GM12878 (cell line): ENCODE measurements around the gene PRM1. TPM values are rescaled to one million over a fixed set of nuclear protein-coding genes. Genes with fewer than 3 reads are reported as not detected.

ENCODE experiments used
- ATAC-seq: fragments of 200-7000 bp; cut with Tn5 transposase; 3 replicates; pipeline ENCODE4 v1.9.1; 2020; ENCODE audit warnings: mild to moderate bottlenecking, moderate library complexity
- BruUV-seq: library from RNA; stranded (reverse); fragments of 400-500 nt; replicated peaks from 2 replicates; lab custom pipeline; 2021; lab: Mats Ljungman, UMichigan
- CTCF ChIA-PET: fragments of 300-600 bp; sonication (Branson Sonifier 250); formaldehyde crosslinking; extraction: SDS; loops from one replicate; lab custom pipeline; 2021; ENCODE audit warnings: inconsistent platforms; lab: Yijun Ruan, JAX
- POLR2A ChIA-PET: fragments of 350-600 bp; formaldehyde crosslinking; extraction: SDS; loops from one replicate; lab custom pipeline; 2021; ENCODE audit warnings: inconsistent platforms; lab: Charles Lee
- RAD21 ChIA-PET: fragments of 300-600 bp; sonication (Branson Sonifier 250); formaldehyde crosslinking; loops from one replicate; lab custom pipeline; 2023; ENCODE audit warnings: antibody characterized with exemption; ENCODE audit not compliant: unreplicated experiment; lab: Charles Lee
- SMC1A ChIA-PET: fragments of 300-600 bp; sonication (Branson Sonifier 250); formaldehyde crosslinking; loops from one replicate; lab custom pipeline; 2023; ENCODE audit not compliant: unreplicated experiment, uncharacterized antibody; lab: Charles Lee
- DNase-seq: peaks from one replicate; pipeline ENCODE4 v3.0.0-alpha.2; 2011; ENCODE audit warnings: low read depth, low spot score
- FAIRE-seq: peaks from 3 replicates; lab custom pipeline; 2011; peaks lifted over from hg19 to GRCh38; lab: Jason Lieb, UNC
- H2AFZ ChIP-seq: 2 replicates; pipeline ENCODE4 v1.6.0; 2011; ENCODE audit warnings: low read depth, low read length, control low read depth; ENCODE audit not compliant: control insufficient read depth
- H3K27ac ChIP-seq: 2 replicates; pipeline ENCODE4 v1.5.1; 2011; ENCODE audit warnings: control low read depth; ENCODE audit not compliant: control insufficient read depth, insufficient read depth
- H3K27me3 ChIP-seq, 2 experiments: replicated peaks in 1 of 2; 2 replicates each; pipeline versions ENCODE4 v1.6.0 to v1.6.1; 2011; ENCODE audit warnings: low read length in 1 of 2; ENCODE audit not compliant: control insufficient read depth in 2 of 2, insufficient read depth in 2 of 2
- H3K36me3 ChIP-seq, 2 experiments: 2 replicates each; pipeline ENCODE4 v1.5.1; 2011; ENCODE audit warnings: low read length in 1 of 2; ENCODE audit not compliant: control insufficient read depth in 2 of 2, insufficient read depth in 2 of 2
- H3K4me1 ChIP-seq: 2 replicates; pipeline ENCODE4 v1.6.1; 2011; ENCODE audit warnings: mild to moderate bottlenecking, low read length, moderate library complexity, mixed read lengths; ENCODE audit not compliant: control insufficient read depth, insufficient read depth
- H3K4me2 ChIP-seq: 2 replicates; pipeline ENCODE4 v1.6.0; 2011; ENCODE audit warnings: control low read depth; ENCODE audit not compliant: control insufficient read depth, insufficient read depth
- H3K4me3 ChIP-seq: fragments of 200-600 bp; sonication (generic); 2 replicates; pipeline ENCODE4 v1.5.1; 2016
- H3K79me2 ChIP-seq: 2 replicates; pipeline ENCODE4 v1.6.0; 2011; ENCODE audit warnings: low read length; ENCODE audit not compliant: control insufficient read depth, insufficient read depth
- H3K9ac ChIP-seq: 2 replicates; pipeline ENCODE4 v1.8.0; 2011; ENCODE audit warnings: low read length, control low read depth, mixed read lengths; ENCODE audit not compliant: control insufficient read depth, insufficient read depth
- H3K9me3 ChIP-seq: replicated peaks from 3 replicates; pipeline ENCODE4 v1.5.1; 2011; ENCODE audit warnings: mild to moderate bottlenecking, low read length; ENCODE audit not compliant: control insufficient read depth, insufficient read depth
- H4K20me1 ChIP-seq: 2 replicates; pipeline ENCODE4 v1.6.0; 2011; ENCODE audit not compliant: control insufficient read depth, insufficient read depth
- BACH1 ChIP-seq: fragments of 450-650 bp; IDR thresholded peaks from 2 replicates; pipeline ENCODE4 v1.6.1; 2017; ENCODE audit warnings: mild to moderate bottlenecking, borderline replicate concordance
- CBFB ChIP-seq: IDR thresholded peaks from 2 replicates; pipeline ENCODE4 v1.6.1; 2016; ENCODE audit warnings: antibody characterized with exemption, low read depth
- CBX3 ChIP-seq: fragments of 200-600 bp; sonication (generic); IDR thresholded peaks from 2 replicates; pipeline ENCODE4 v1.6.1; 2016; ENCODE audit warnings: low read depth, borderline replicate concordance
- E4F1 ChIP-seq: fragments of 450-650 bp; IDR thresholded peaks from 2 replicates; pipeline ENCODE4 v1.6.1; 2018; ENCODE audit warnings: borderline replicate concordance, mild to moderate bottlenecking; ENCODE audit not compliant: partially characterized antibody
- GATAD2B ChIP-seq: fragments of 450-650 bp; conservative IDR thresholded peaks from 2 replicates; pipeline ENCODE4 v1.6.1; 2017; ENCODE audit warnings: low read depth, mild to moderate bottlenecking, moderate library complexity
- HCFC1 ChIP-seq: fragments of 150-350 bp; IDR thresholded peaks from 2 replicates; pipeline ENCODE4 v1.6.1; 2014; ENCODE audit warnings: low read length
- NFYB ChIP-seq: IDR thresholded peaks from 2 replicates; pipeline ENCODE4 v1.6.1; 2011; ENCODE audit warnings: low read depth, mild to moderate bottlenecking, low read length, improper control_type of control experiment, moderate library complexity; ENCODE audit not compliant: insufficient read depth
- PML ChIP-seq: IDR thresholded peaks from 2 replicates; pipeline ENCODE4 v1.6.1; 2012; ENCODE audit warnings: low read length, inconsistent platforms
- RBBP5 ChIP-seq: fragments of 200-600 bp; sonication (generic); conservative IDR thresholded peaks from 2 replicates; pipeline ENCODE4 v1.6.1; 2016
- SKIL ChIP-seq: fragments of 450-650 bp; IDR thresholded peaks from 2 replicates; pipeline ENCODE4 v1.6.1; 2017; ENCODE audit warnings: mild to moderate bottlenecking, low read depth, inconsistent platforms; ENCODE audit not compliant: poor library complexity, severe bottlenecking
- SRF ChIP-seq, 2 experiments: IDR thresholded peaks; 2 replicates each; pipeline ENCODE4 v1.6.1; 2011; ENCODE audit warnings: low read depth in 2 of 2, low read length in 2 of 2, mild to moderate bottlenecking in 1 of 2, moderate library complexity in 1 of 2
- SUPT20H ChIP-seq: IDR thresholded peaks from 2 replicates; pipeline ENCODE4 v1.6.1; 2011; ENCODE audit warnings: low read depth, mild to moderate bottlenecking, low read length, moderate library complexity, borderline replicate concordance; ENCODE audit not compliant: control insufficient read depth
- ZNF207 ChIP-seq: fragments of 450-650 bp; IDR thresholded peaks from 2 replicates; pipeline ENCODE4 v1.6.1; 2014; ENCODE audit warnings: antibody characterized with exemption, mild to moderate bottlenecking, borderline replicate concordance
- WGBS: methylation state at CpG from one replicate; pipeline ENCODE4 v1.1.6; 2016; ENCODE audit warnings: low lambda C conversion rate; ENCODE audit not compliant: insufficient replicate concordance, insufficient coverage; ENCODE audit errors: missing lambda C conversion rate; 5-methylcytosine and 5-hydroxymethylcytosine counted together
- in situ Hi-C: fragments of 300-500 bp; cut with MboI; formaldehyde crosslinking; loops from 9 replicates; pipeline ENCODE4 v1.14.3; 2018; ENCODE audit warnings: mixed read lengths
- intact Hi-C: fragments of 100-400 bp; cut with micrococcal nuclease; formaldehyde crosslinking; loops from one replicate; pipeline ENCODE4 v1.14.2; 2022; ENCODE audit not compliant: unreplicated experiment
- polyA plus RNA-seq, 11 experiments: library from polyadenylated mRNA; depleted of rRNA in 4 of 11; unstranded in 6 of 11; stranded (reverse) in 5 of 11; fragments of >200 nt; fragmentation: Nextera tagmentation in 4 of 11; fragmentation: Illumina TruSeq in 1 of 11; extraction: Ambion mirVana in 4 of 11; extraction: Trizol in 1 of 11; gene quantifications; 1 replicate in 1 of 11; 2 replicates in 10 of 11; pipeline versions ENCODE4 v1.2.1 to v1.2.3, GENCODE V29; 2011 to 2016; ENCODE audit warnings: inconsistent platforms in 2 of 11, missing spikeins in 2 of 11, low read depth in 1 of 11
- total RNA-seq, 4 experiments: library from RNA; depleted of rRNA in 3 of 4; stranded (reverse); fragments of >200 nt in 3 of 4; fragmentation: Illumina TruSeq in 1 of 4; extraction: Trizol in 1 of 4; gene quantifications; 2 replicates each; pipeline versions ENCODE4 v1.2.1 to v1.2.3, GENCODE V29; 2013 to 2021

PRM1 gene
- total and polyA plus RNA-seq, 10 of the 15 experiments (the other 5 are each of a cell fraction or from before 2014, with no cell fraction given) = 0.20 TPM; not detected in 9

- TF ChIP-seq E4F1 (no peak), NFYB (no peak), SUPT20H (no peak), BACH1 (no peak), ZNF207 (no peak), CBX3 (no peak)
Measured at GRCh38 chr16:11322823-11323222, 41.7 kb upstream of the PRM1 start (continued).

GRCh38 chr16:11321662-11322061 is 40.5 kb upstream of the PRM1 start:
- CTCF ChIA-PET = no interaction called here
- peaks cover 19% of the 10 kb centered on the region for H3K4me1 ChIP-seq
- in situ Hi-C loops (no loop called here), intact Hi-C loops (no loop called here)
- no peak overlapping the region for H3K4me3 ChIP-seq
- H2AFZ ChIP-seq = no peak overlapping the region
- DNase-seq (no peak), ATAC-seq (no peak), FAIRE-seq (no peak)
- no peak overlapping the region for H3K9ac ChIP-seq
- H3K27me3 ChIP-seq = no peaks in the 10 kb centered on the region
- 68% methylated on average over 5 of the region's 5 CpGs for WGBS
- H3K79me2 ChIP-seq = no peaks in the 10 kb centered on the region
- H4K20me1 ChIP-seq = no peaks in the 10 kb centered on the region
- no peak for TF ChIP-seq SRF (IDR thresholded peaks at IDR 0.05; ENCODE audit: low read depth in 2 of 2, low read length in 2 of 2)
- no peak for TF ChIP-seq GATAD2B
- TF ChIP-seq RBBP5 = no peak
- no peak for TF ChIP-seq HCFC1
- TF ChIP-seq SKIL = no peak
- no peak for TF ChIP-seq PML
- no peak for TF ChIP-seq CBFB
- no peaks in the 10 kb centered on the region for H3K36me3 ChIP-seq
- no TSS peak for BruUV-seq
- POLR2A ChIA-PET = interaction anchor here (1.2 kb wide), 1 partner anchor 10 kb away, joined by 4 read pairs; no protein-coding TSS in a partner anchor
- no peak overlapping the region for H3K27ac ChIP-seq
- SMC1A ChIA-PET = no interaction called here
- no peaks in the 10 kb centered on the region for H3K9me3 ChIP-seq
- H3K4me2 ChIP-seq = no peak overlapping the region
- RAD21 ChIA-PET = interaction anchor here (1.4 kb wide), 1 partner anchor 11 kb away, joined by 3 read pairs; no protein-coding TSS in a partner anchor
